Measurements from ENCODE around the gene DDX60. TPM values are rescaled to one million over a fixed set of nuclear protein-coding genes. Genes with fewer than 3 reads are reported as not detected.
A peak's percentile ranks its signal among the peaks of the same experiment; 100 is the strongest.

The DDX60 gene
- polyA plus RNA-seq, 1 donor from 2014 or later = not detected

DNA sequence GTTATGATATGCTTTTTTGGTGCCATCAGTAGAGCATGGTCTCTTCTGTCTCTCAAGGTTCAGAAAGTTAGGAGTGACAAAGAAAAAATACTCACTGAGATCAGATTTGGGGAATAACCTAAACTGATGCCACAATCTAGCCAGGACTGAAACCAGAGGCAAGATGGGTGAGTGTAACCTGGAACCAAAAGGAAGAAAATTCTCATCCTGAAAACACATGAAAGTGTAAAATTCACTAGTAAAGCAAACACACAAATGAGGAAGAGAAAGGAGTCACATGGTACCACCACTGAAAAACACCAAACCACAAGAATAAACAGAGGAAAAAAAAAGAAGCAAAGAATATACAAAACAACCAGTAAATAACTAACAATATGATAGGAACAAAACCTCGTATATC is 129.8 kb downstream of the DDX60 start:
- TF ChIP-seq MXI1 (conservative IDR thresholded peaks at IDR 0.05; ENCODE audit: poor library complexity, severe bottlenecking) (no peak), POLR2AphosphoS5 (IDR thresholded peaks at IDR 0.05) (no peak), SMC3 (conservative IDR thresholded peaks at IDR 0.05; ENCODE audit: poor library complexity) (no peak), EP300 (conservative IDR thresholded peaks at IDR 0.05; ENCODE audit: poor library complexity, severe bottlenecking) (no peak), RAD21 (conservative IDR thresholded peaks at IDR 0.05) (no peak), EZH2 (IDR thresholded peaks at IDR 0.05; ENCODE audit: borderline replicate concordance, insufficient read depth, low read length, poor library complexity, severe bottlenecking) (no peak), TAF1 (IDR thresholded peaks at IDR 0.05; ENCODE audit: low read depth) (no peak)
- TF ChIP-seq, protein P1, sequence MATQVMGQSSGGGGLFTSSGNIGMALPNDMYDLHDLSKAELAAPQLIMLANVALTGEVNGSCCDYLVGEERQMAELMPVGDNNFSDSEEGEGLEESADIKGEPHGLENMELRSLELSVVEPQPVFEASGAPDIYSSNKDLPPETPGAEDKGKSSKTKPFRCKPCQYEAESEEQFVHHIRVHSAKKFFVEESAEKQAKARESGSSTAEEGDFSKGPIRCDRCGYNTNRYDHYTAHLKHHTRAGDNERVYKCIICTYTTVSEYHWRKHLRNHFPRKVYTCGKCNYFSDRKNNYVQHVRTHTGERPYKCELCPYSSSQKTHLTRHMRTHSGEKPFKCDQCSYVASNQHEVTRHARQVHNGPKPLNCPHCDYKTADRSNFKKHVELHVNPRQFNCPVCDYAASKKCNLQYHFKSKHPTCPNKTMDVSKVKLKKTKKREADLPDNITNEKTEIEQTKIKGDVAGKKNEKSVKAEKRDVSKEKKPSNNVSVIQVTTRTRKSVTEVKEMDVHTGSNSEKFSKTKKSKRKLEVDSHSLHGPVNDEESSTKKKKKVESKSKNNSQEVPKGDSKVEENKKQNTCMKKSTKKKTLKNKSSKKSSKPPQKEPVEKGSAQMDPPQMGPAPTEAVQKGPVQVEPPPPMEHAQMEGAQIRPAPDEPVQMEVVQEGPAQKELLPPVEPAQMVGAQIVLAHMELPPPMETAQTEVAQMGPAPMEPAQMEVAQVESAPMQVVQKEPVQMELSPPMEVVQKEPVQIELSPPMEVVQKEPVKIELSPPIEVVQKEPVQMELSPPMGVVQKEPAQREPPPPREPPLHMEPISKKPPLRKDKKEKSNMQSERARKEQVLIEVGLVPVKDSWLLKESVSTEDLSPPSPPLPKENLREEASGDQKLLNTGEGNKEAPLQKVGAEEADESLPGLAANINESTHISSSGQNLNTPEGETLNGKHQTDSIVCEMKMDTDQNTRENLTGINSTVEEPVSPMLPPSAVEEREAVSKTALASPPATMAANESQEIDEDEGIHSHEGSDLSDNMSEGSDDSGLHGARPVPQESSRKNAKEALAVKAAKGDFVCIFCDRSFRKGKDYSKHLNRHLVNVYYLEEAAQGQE (IDR thresholded peaks at IDR 0.05; ENCODE audit: borderline replicate concordance) = no peak
- TF ChIP-seq, protein P2, sequence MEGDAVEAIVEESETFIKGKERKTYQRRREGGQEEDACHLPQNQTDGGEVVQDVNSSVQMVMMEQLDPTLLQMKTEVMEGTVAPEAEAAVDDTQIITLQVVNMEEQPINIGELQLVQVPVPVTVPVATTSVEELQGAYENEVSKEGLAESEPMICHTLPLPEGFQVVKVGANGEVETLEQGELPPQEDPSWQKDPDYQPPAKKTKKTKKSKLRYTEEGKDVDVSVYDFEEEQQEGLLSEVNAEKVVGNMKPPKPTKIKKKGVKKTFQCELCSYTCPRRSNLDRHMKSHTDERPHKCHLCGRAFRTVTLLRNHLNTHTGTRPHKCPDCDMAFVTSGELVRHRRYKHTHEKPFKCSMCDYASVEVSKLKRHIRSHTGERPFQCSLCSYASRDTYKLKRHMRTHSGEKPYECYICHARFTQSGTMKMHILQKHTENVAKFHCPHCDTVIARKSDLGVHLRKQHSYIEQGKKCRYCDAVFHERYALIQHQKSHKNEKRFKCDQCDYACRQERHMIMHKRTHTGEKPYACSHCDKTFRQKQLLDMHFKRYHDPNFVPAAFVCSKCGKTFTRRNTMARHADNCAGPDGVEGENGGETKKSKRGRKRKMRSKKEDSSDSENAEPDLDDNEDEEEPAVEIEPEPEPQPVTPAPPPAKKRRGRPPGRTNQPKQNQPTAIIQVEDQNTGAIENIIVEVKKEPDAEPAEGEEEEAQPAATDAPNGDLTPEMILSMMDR (IDR thresholded peaks at IDR 0.05; ENCODE audit: poor library complexity, severe bottlenecking) = no peak
- Histone ChIP-seq H3K9me3 (ENCODE audit: low read length) (no peaks in the 10 kb centered on the region), H3K4me3 (ENCODE audit: low read length) (no peak overlapping the region), H3K27me3 (ENCODE audit: insufficient read depth, low read depth, low read length) (no peaks in the 10 kb centered on the region), H3F3A (ENCODE audit: insufficient read depth, low read length, poor library complexity, severe bottlenecking) (no peaks in the 10 kb centered on the region), H3K4me2 (ENCODE audit: low read length) (no peak overlapping the region), H4K20me1 (ENCODE audit: insufficient read depth) (no peaks in the 10 kb centered on the region), H3K27ac (ENCODE audit: low read length) (no peak overlapping the region), H3K79me2 (replicated peaks; ENCODE audit: insufficient read depth, low read length) (no peaks in the 10 kb centered on the region), H3K9ac (ENCODE audit: low read length) (no peak overlapping the region), H2AFZ (ENCODE audit: low read depth, low read length) (no peak overlapping the region), H3K36me3 (ENCODE audit: insufficient read depth, low read length) (no peaks in the 10 kb centered on the region), H3K9me2 (ENCODE audit: insufficient read depth, low read length) (no peaks in the 10 kb centered on the region)

DNA sequence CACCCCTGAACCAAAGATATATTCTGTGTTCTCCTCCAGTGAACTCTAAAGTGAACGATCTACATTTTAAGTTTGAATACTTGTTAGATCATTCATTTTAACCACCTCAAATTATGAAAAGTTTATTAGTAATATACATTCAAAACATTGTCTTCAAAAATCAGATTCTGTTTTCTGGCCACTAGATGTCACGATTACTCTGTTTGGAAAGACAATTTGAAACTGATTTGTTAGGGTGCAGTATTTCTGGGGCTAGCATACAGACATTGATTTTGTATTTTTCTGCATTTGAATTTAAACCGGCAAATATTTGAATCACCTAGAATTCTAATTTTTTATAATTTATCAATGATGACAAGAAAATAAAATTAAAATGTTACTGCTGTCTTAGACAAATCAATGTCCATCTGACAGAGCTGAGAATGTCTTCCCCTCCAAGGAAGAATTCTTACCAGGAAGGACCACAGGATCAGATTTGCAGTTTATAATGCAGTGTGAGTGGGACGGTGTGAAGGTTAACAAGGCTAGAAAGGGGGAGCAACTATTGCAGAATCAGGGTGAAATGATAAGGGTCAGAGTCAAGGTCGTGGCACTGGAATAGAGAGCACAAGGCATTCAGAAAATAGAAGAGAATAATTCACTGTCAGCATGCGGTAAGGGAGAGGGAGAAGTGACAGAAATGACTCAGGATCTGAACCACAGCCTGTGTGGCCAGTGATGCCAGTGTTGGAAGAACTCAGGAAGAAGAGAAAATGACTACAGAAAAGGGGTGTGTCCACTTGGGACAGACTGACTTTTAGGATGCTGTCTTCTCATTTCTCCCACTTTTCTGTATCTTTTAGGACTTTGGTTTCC is 134.6 kb downstream of the DDX60 start:
- H3K27me3 ChIP-seq (ENCODE audit: insufficient read depth, low read depth, low read length) = no peaks in the 10 kb centered on the region
- H4K20me1 ChIP-seq (ENCODE audit: insufficient read depth) = no peaks in the 10 kb centered on the region
- no peak overlapping the region for H3K4me2 ChIP-seq (ENCODE audit: low read length)
- H3K36me3 ChIP-seq (ENCODE audit: insufficient read depth, low read length) = no peaks in the 10 kb centered on the region
- H3F3A ChIP-seq (ENCODE audit: insufficient read depth, low read length, poor library complexity, severe bottlenecking) = no peaks in the 10 kb centered on the region
- no peaks in the 10 kb centered on the region for H3K79me2 ChIP-seq (replicated peaks; ENCODE audit: insufficient read depth, low read length)
- no peaks in the 10 kb centered on the region for H3K9me2 ChIP-seq (ENCODE audit: insufficient read depth, low read length)
- no peak overlapping the region for H3K9ac ChIP-seq (ENCODE audit: low read length)
- no peak overlapping the region for H2AFZ ChIP-seq (ENCODE audit: low read depth, low read length)
- no peak overlapping the region for H3K4me3 ChIP-seq (ENCODE audit: low read length)
- H3K9me3 ChIP-seq (ENCODE audit: low read length) = no peaks in the 10 kb centered on the region
- no peak overlapping the region for H3K27ac ChIP-seq (ENCODE audit: low read length)
- TF ChIP-seq MXI1 (conservative IDR thresholded peaks at IDR 0.05; ENCODE audit: poor library complexity, severe bottlenecking) (no peak), EZH2 (IDR thresholded peaks at IDR 0.05; ENCODE audit: borderline replicate concordance, insufficient read depth, low read length, poor library complexity, severe bottlenecking) (no peak), SMC3 (conservative IDR thresholded peaks at IDR 0.05; ENCODE audit: poor library complexity) (peak; percentile 87), RAD21 (conservative IDR thresholded peaks at IDR 0.05) (peak; percentile 89)
- TF ChIP-seq, protein P2 (IDR thresholded peaks at IDR 0.05; ENCODE audit: poor library complexity, severe bottlenecking) = peak; percentile 83

Data from neural cell (in vitro differentiated cells).